Naive thymus-derived CD4-positive, alpha-beta T cell (primary cell): Measurements from ENCODE around the gene LHX5. TPM values are rescaled to one million over a fixed set of nuclear protein-coding genes. Genes with fewer than 3 reads are reported as not detected.
A peak's percentile ranks its signal among the peaks of the same experiment; 100 is the strongest.

ENCODE experiments used
- ATAC-seq: fragments of 150-1000 bp; cut with Tn5 transposase; 2 replicates; pipeline ENCODE4 v1.10.0; 2021; ENCODE audit warnings: mild to moderate bottlenecking, moderate library complexity
- CTCF ChIA-PET: fragments of 350-600 bp; sonication (Branson Sonifier 250); formaldehyde crosslinking; loops from one replicate; lab custom pipeline; 2021; ENCODE audit warnings: antibody characterized with exemption; lab: Charles Lee
- POLR2A ChIA-PET: fragments of 350-600 bp; sonication (Branson Sonifier 250); formaldehyde crosslinking; loops from one replicate; lab custom pipeline; 2021; ENCODE audit warnings: antibody characterized with exemption, inconsistent platforms; lab: Charles Lee
- DNase-seq, 9 donors: peaks; one replicate each; pipeline versions ENCODE4 v3.0.0 to v3.0.0-alpha.2; 2020 to 2022; ENCODE audit warnings: mixed read lengths in 1 of 9
- H3K27ac ChIP-seq: one replicate; pipeline ENCODE4 v1.7.0; 2013; ENCODE audit warnings: mild to moderate bottlenecking, low read depth, low read length, moderate library complexity
- H3K27me3 ChIP-seq, 2 donors: one replicate each; pipeline ENCODE4 v1.7.0; 2013; ENCODE audit warnings: low read length in 2 of 2, mild to moderate bottlenecking in 2 of 2, moderate library complexity in 2 of 2; ENCODE audit not compliant: control insufficient read depth in 2 of 2, insufficient read depth in 2 of 2
- H3K36me3 ChIP-seq, 3 experiments: 1 replicate in 2 of 3; 2 replicates in 1 of 3; pipeline ENCODE4 v1.7.0; 2013; ENCODE audit warnings: low read length in 3 of 3, mild to moderate bottlenecking in 3 of 3, moderate library complexity in 1 of 3; ENCODE audit not compliant: insufficient read depth in 3 of 3, control insufficient read depth in 2 of 3
- H3K4me1 ChIP-seq, 2 donors: one replicate each; pipeline ENCODE4 v1.7.0; 2013; ENCODE audit warnings: low read length in 2 of 2, mild to moderate bottlenecking in 2 of 2, moderate library complexity in 1 of 2; ENCODE audit not compliant: control insufficient read depth in 2 of 2, insufficient read depth in 2 of 2
- H3K4me3 ChIP-seq: 2 replicates; pipeline ENCODE4 v1.7.0; 2013; ENCODE audit warnings: mild to moderate bottlenecking, low read length
- H3K9me3 ChIP-seq, 3 experiments: 1 replicate in 2 of 3; 2 replicates in 1 of 3; pipeline ENCODE4 v1.7.0; 2013; ENCODE audit warnings: low read length in 3 of 3; ENCODE audit not compliant: control insufficient read depth in 2 of 3
- H3K27ac Mint-ChIP-seq, 9 donors: one replicate each; pipeline ENCODE4 v1.8.0; 2020 to 2022; ENCODE audit warnings: mixed read lengths in 9 of 9, mild to moderate bottlenecking in 8 of 9, moderate library complexity in 5 of 9, inconsistent platforms in 2 of 9
- H3K27me3 Mint-ChIP-seq, 5 donors: one replicate each; pipeline ENCODE4 v1.8.0; 2021 to 2022; ENCODE audit warnings: mixed read lengths in 5 of 5, mild to moderate bottlenecking in 1 of 5
- H3K36me3 Mint-ChIP-seq, 5 donors: one replicate each; pipeline ENCODE4 v1.8.0; 2020 to 2022; ENCODE audit warnings: mixed read lengths in 5 of 5, mild to moderate bottlenecking in 3 of 5, inconsistent platforms in 1 of 5
- H3K4me1 Mint-ChIP-seq, 7 donors: one replicate each; pipeline ENCODE4 v1.8.0; 2020 to 2022; ENCODE audit warnings: mixed read lengths in 7 of 7, mild to moderate bottlenecking in 3 of 7, inconsistent platforms in 1 of 7
- H3K4me3 Mint-ChIP-seq, 10 donors: one replicate each; pipeline ENCODE4 v1.8.0; 2020 to 2022; ENCODE audit warnings: mild to moderate bottlenecking in 10 of 10, mixed read lengths in 10 of 10, moderate library complexity in 6 of 10, inconsistent platforms in 2 of 10
- H3K9me3 Mint-ChIP-seq, 11 donors: one replicate each; pipeline ENCODE4 v1.8.0; 2020 to 2022; ENCODE audit warnings: mixed read lengths in 11 of 11, mild to moderate bottlenecking in 4 of 11, inconsistent platforms in 1 of 11, moderate library complexity in 1 of 11
- intact Hi-C, 2 donors: fragments of 100-400 bp; cut with micrococcal nuclease; formaldehyde crosslinking; loops; one replicate each; pipeline ENCODE4 v1.15.1; 2023
- polyA plus RNA-seq, 2 donors: library from polyadenylated mRNA; unstranded; fragments of 300-500 nt; fragmentation: Illumina TruSeq; gene quantifications; one replicate each; pipeline ENCODE4 v1.2.3, GENCODE V29; 2021
- total RNA-seq, 6 experiments: library from RNA in 5 of 6; stranded (reverse) in 5 of 6; gene quantifications; 1 replicate in 5 of 6; 2 replicates in 1 of 6; pipeline ENCODE4 v1.2.3 and lab custom pipeline; 2021 to 2026

LHX5 gene
- total and polyA plus RNA-seq, 7 experiments from 2014 or later, result not detected

GRCh38 chr12:113479216-113479589 is 7.5 kb upstream of the LHX5 start:
- Mint-ChIP-seq H3K27ac (peak overlapping the region in 1 of 9 donors; percentile 89), H3K9me3 (peaks cover 3 to 33% (median 11%) of the 10 kb centered on the region in 11 donors), H3K4me3 (peak overlapping the region in 4 of 10 donors; percentile 22 to 51 (median 34)), H3K4me1 (peaks cover 9 to 23% (median 18%) of the 10 kb centered on the region in 7 donors), H3K36me3 (peaks cover 0 to 9% (median 2%) of the 10 kb centered on the region in 5 donors), H3K27me3 (peaks cover 77 to 91% (median 85%) of the 10 kb centered on the region in 5 donors)
- CTCF ChIA-PET, result no interaction called here
- H3K27me3 ChIP-seq, result peaks cover 0 to 14% of the 10 kb centered on the region in 2 donors
- H3K9me3 ChIP-seq, result no peaks in the 10 kb centered on the region
- intact Hi-C loops, result no loop called here
- no peaks in the 10 kb centered on the region for H3K4me1 ChIP-seq
- POLR2A ChIA-PET, result no interaction called here
- H3K4me3 ChIP-seq, result no peak overlapping the region
- ATAC-seq (no peak), DNase-seq (no peak)
- no peaks in the 10 kb centered on the region for H3K36me3 ChIP-seq
- no peak overlapping the region for H3K27ac ChIP-seq

GRCh38 chr12:113478351-113479011 is 6.8 kb upstream of the LHX5 start:
- Histone ChIP-seq H3K4me3 (no peak overlapping the region), H3K4me1 (no peaks in the 10 kb centered on the region), H3K27me3 (peaks cover 0 to 14% of the 10 kb centered on the region in 2 donors), H3K27ac (no peak overlapping the region), H3K9me3 (no peaks in the 10 kb centered on the region), H3K36me3 (no peaks in the 10 kb centered on the region)
- intact Hi-C loops, result no loop called here
- no peak for ATAC-seq
- H3K4me1 Mint-ChIP-seq, result peaks cover 10 to 26% (median 20%) of the 10 kb centered on the region in 7 donors
- CTCF ChIA-PET, result no interaction called here
- H3K9me3 Mint-ChIP-seq, result peaks cover 3 to 33% (median 10%) of the 10 kb centered on the region in 11 donors
- no peak for DNase-seq
- H3K4me3 Mint-ChIP-seq, result peak overlapping the region in 1 of 10 donors; percentile 51
- POLR2A ChIA-PET, result no interaction called here
- H3K27me3 Mint-ChIP-seq, result peaks cover 75 to 90% (median 85%) of the 10 kb centered on the region in 5 donors
- H3K36me3 Mint-ChIP-seq, result peaks cover 0 to 9% (median 2%) of the 10 kb centered on the region in 5 donors
- H3K27ac Mint-ChIP-seq, result peak overlapping the region in 1 of 9 donors; percentile 89

GRCh38 chr12:113477842-113478215 is 6.2 kb upstream of the LHX5 start:
- Histone ChIP-seq H3K4me3 (no peak overlapping the region), H3K27ac (no peak overlapping the region), H3K4me1 (no peaks in the 10 kb centered on the region), H3K36me3 (no peaks in the 10 kb centered on the region), H3K9me3 (no peaks in the 10 kb centered on the region), H3K27me3 (peaks cover 0 to 14% of the 10 kb centered on the region in 2 donors)
- Mint-ChIP-seq H3K27ac (no peak overlapping the region), H3K27me3 (peaks cover 75 to 90% (median 86%) of the 10 kb centered on the region in 5 donors), H3K4me3 (no peak overlapping the region), H3K36me3 (peaks cover 0 to 8% (median 2%) of the 10 kb centered on the region in 5 donors), H3K4me1 (peaks cover 10 to 28% (median 22%) of the 10 kb centered on the region in 7 donors), H3K9me3 (peaks cover 3 to 32% (median 8%) of the 10 kb centered on the region in 11 donors)
- POLR2A ChIA-PET, result no interaction called here
- DNase-seq (no peak), ATAC-seq (no peak)
- intact Hi-C loops, result no loop called here
- CTCF ChIA-PET, result no interaction called here

GRCh38 chr12:113477171-113477841 is 5.6 kb upstream of the LHX5 start:
- ChIA-PET CTCF (no interaction called here), POLR2A (no interaction called here)
- H3K4me1 ChIP-seq, result no peaks in the 10 kb centered on the region
- H3K4me1 Mint-ChIP-seq, result peaks cover 10 to 28% (median 22%) of the 10 kb centered on the region in 7 donors
- peaks cover 0 to 14% of the 10 kb centered on the region in 2 donors for H3K27me3 ChIP-seq
- no peak overlapping the region for H3K4me3 ChIP-seq
- no peak for ATAC-seq
- H3K36me3 ChIP-seq, result no peaks in the 10 kb centered on the region
- no peak overlapping the region for H3K4me3 Mint-ChIP-seq
- no peak overlapping the region for H3K27ac ChIP-seq
- no peaks in the 10 kb centered on the region for H3K9me3 ChIP-seq
- intact Hi-C loops, result no loop called here
- H3K27ac Mint-ChIP-seq, result no peak overlapping the region
- peaks cover 0 to 5% (median 2%) of the 10 kb centered on the region in 5 donors for H3K36me3 Mint-ChIP-seq
- peaks cover 73 to 90% (median 86%) of the 10 kb centered on the region in 5 donors for H3K27me3 Mint-ChIP-seq
- H3K9me3 Mint-ChIP-seq, result peaks cover 3 to 27% (median 8%) of the 10 kb centered on the region in 11 donors
- DNase-seq, result no peak

DNA sequence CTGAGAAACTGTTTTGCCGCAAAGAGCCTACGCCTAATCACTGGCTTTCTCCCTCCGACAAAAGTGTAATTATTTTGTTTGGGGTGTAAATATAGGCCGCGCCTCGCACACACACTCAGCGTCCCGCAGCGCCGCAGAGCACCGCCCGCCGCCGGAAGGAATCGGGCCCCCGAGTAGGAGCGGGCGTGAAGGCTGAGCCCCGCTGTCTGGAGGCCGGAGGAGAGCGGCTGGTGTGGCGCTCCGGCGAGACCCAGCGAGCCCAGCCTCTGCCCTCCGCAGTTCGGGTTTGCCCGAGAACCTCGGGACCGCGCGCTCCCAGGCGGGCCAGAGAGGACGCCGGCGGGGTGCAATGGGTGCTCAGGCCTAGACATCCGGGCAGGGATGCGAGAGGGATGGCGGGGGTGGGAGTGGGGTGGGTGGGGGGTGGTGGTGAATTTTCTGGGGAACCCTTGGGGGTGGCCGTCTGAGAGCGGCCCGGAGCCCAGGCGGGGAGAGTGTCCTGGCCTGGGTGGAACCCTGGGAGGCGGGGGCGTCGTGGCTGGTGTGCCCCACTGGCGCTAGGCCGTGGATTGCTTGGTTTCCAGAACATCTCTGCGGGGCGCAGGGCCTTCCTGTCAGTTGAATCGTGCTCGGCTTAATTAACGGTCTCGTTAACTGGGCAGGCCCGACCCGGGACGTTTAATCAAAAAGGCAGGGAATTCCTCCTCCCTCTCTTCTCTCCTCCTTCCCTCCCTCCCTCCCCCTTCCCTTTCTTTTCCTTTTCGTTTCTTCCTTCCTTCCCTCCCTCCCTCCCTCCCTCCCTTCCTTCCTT is 4.7 kb upstream of the LHX5 start:
- H3K36me3 Mint-ChIP-seq, result peaks cover 0 to 5% (median 2%) of the 10 kb centered on the region in 5 donors
- H3K27ac ChIP-seq, result no peak overlapping the region
- H3K4me1 Mint-ChIP-seq, result peaks cover 12 to 28% (median 22%) of the 10 kb centered on the region in 7 donors
- no peak overlapping the region for H3K27ac Mint-ChIP-seq
- no peaks in the 10 kb centered on the region for H3K36me3 ChIP-seq
- H3K9me3 Mint-ChIP-seq, result peaks cover 2 to 26% (median 7%) of the 10 kb centered on the region in 11 donors
- no peak for ATAC-seq
- peaks cover 69 to 90% (median 83%) of the 10 kb centered on the region in 5 donors for H3K27me3 Mint-ChIP-seq
- peaks cover 0 to 14% of the 10 kb centered on the region in 2 donors for H3K27me3 ChIP-seq
- H3K4me3 ChIP-seq, result no peak overlapping the region
- ChIA-PET POLR2A (no interaction called here), CTCF (no interaction called here)
- no peaks in the 10 kb centered on the region for H3K4me1 ChIP-seq
- peak overlapping the region in 1 of 10 donors; percentile 20 for H3K4me3 Mint-ChIP-seq
- no peak for DNase-seq
- no peaks in the 10 kb centered on the region for H3K9me3 ChIP-seq
- intact Hi-C loops, result no loop called here

DNA sequence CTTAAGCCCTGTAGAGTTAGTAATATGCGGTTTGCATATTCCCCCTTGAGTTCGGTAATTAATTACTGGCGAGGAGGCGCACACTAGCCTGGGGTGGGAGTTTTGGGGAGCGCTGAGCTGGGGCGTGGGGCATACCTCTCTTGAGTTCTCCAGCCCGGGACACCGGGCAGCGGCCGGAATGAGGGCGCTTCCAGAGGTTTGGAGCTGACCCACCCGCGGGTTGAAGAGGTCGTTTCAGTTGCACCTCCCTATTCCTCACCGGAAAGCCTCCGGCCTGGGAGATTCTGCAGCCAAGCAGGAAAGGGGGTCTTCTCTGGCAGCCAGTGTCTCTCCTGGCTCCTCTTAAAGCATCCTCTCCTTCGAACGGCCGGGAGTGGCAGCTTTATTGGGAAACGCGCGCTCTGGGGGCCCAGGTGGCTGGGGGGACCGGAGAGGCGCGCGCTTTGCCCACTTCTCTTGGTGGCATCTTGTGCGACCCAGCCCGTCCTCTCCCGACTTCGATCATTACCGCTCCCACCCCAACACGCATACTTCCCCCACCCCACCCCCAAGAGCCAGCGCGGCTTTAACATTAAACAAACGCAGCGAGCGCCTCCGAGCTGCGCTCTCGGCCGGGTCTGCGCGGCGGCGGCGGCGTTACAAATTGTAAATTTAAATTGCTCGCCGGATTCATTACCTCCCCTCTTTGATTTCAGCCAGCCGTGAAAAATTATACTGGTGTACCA is 3.9 kb upstream of the LHX5 start:
- intact Hi-C loops, result no loop called here
- CTCF ChIA-PET, result no interaction called here
- Histone ChIP-seq H3K27ac (no peak overlapping the region), H3K4me3 (no peak overlapping the region), H3K36me3 (no peaks in the 10 kb centered on the region), H3K4me1 (no peaks in the 10 kb centered on the region), H3K27me3 (peaks cover 0 to 9% of the 10 kb centered on the region in 2 donors), H3K9me3 (no peaks in the 10 kb centered on the region)
- POLR2A ChIA-PET, result no interaction called here
- peaks cover 1 to 21% (median 7%) of the 10 kb centered on the region in 11 donors for H3K9me3 Mint-ChIP-seq
- ATAC-seq, result no peak
- peaks cover 65 to 89% (median 81%) of the 10 kb centered on the region in 5 donors for H3K27me3 Mint-ChIP-seq
- peak overlapping the region in 3 of 10 donors; percentile 20 to 59 (median 50) for H3K4me3 Mint-ChIP-seq
- DNase-seq, result no peak
- H3K4me1 Mint-ChIP-seq, result peaks cover 12 to 28% (median 22%) of the 10 kb centered on the region in 7 donors
- H3K27ac Mint-ChIP-seq, result peak overlapping the region in 1 of 9 donors; percentile 20
- H3K36me3 Mint-ChIP-seq, result peaks cover 0 to 5% (median 2%) of the 10 kb centered on the region in 5 donors
